GM19397 (cell line): ENCODE measurements around the gene ARSA.

ENCODE experiments used
- ATAC-seq: cut with Tn5 transposase; IDR thresholded peaks from one replicate; pipeline ENCODE4 v1.9.1; 2021; ENCODE audit warnings: mild to moderate bottlenecking, moderate library complexity; ENCODE audit not compliant: unreplicated experiment

ARSA gene

DNA sequence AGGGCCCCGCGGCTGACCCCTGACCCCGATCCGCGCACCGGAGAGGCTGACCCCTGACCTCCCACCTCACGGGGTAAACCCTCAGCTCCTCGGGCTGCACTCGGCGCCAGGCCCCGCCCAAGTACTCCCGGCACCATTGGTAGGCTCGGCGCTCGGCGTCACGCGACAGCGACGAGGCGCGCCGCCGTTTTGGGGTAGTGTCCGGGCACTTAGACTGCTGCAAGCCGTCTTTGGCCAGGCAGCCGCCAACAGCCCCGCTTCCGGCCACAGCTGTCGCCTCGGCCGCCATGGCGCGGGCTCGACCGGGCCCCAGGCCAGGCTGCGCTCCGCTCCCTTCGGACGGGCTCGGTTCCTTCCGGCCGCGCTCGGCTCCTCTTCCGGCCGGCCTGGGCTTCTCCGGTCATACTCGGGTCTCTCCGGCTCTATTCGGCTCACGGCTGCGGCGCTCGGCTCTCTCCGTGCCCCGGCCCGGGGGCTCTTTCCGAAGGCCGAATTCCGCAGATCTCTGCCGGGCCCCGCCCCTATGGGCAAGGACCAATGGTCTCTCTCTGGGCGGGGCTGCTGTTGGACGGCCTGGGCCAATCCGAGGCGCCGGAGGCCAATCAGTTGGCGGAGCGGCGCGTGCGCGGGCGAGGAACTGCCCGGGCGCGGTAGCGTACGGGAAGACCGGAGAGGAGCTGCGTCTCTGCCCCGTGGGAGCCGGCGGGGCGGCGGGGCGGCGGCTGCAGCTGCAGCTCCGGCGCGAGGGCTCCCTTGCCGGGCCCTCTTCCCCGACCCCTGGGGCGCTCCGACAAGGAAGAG lies 45.3 kb downstream of the ARSA start, which contains the start of gene CHKB:
Gene CHKB, minus strand, starts transcription at position 357 of the 801 bp plus-strand sequence. Its CDS starts 68 bp downstream, at position 289.
- peak; percentile 88 for ATAC-seq

DNA sequence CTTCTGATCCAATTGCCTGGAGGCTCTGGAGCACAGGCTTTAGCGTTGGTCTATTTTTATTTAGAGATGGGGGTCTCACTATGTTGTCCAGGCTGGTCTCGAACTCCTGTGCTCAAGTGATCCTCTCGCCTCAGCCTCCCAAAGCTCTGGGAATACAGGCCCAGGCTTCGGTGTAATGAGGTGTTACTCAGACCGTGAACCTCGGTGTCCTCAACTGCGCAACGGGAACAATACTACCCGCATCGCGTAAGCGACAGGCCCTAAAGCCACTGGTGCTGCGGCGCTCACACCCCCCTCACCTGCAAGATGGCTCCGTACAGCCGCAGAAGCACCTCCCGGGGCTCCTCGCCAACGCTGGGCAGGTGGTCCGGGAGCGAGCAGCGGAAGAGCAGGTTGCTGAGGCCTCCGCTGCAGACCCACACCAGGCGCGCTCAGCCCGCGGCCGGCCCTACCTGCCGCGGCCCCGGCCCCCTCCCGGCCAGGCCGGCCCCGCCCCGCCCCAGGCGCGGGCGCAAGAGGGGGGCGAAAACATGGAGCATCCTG lies 45.9 kb downstream of the ARSA start:
- no peak for ATAC-seq

DNA sequence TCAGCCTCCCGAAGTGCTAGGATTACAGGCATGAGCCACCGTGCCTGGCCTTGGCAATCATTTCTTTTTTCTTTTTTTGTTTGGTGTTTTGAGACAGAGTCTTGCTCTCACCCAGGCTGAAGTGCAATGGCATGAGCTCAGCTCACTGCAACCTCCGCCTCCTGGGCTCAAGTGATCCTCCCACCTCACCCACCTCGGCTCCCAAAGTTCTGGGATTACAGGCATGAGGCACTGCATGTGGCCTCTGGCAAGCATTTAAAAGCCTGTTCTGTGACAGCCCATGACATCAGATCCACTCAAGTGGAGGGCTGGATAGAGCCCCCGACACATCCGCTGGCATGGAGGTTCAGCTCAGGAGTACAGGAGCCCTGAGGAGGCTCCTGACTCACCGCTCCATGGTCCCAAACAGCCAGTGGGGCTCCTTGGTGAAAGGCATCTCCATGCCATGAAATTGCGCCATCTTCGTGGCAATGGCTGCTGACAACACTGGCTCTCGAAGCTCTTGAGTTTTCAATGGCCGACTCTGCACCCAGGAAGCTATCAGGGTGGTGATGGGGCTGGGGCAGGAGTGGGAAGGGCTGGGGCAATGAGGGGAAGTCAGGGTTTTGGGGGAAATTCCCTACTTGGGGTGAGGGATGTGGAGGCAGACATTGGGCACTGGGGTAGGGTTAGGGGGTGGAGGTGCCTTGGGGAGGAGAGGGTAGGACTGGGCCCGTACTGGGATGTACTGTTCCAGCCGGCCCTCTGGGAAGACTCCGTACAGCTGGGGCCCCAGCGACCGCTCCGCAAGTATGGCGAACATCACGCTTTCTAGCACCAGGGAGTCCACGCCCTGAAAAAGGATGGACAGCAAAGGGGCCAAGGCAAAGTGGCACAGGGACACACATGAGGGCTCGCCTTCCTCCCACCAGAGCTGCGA lies 46.7 kb downstream of the ARSA start:
- ATAC-seq = no peak

DNA sequence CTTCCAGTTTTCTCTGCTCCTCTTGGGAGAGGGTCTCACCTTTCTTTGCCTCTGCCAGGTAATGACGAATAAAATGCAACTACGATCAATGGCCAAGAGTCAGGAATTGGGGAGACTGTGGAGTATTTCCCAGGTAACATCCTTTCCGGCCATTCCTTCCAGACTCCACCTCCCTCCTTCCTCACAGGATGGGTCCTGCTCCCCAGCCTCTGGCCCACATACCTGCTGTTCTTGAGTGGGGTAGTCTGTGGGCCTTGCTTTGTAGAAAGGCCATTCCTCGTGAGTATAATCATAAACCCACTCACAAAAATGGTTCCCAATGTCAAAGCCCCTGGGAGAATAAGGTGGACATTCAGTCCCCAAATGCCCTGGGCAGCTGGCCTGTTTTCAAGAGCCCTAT lies 48.2 kb downstream of the ARSA start:
- ATAC-seq = no peak

DNA sequence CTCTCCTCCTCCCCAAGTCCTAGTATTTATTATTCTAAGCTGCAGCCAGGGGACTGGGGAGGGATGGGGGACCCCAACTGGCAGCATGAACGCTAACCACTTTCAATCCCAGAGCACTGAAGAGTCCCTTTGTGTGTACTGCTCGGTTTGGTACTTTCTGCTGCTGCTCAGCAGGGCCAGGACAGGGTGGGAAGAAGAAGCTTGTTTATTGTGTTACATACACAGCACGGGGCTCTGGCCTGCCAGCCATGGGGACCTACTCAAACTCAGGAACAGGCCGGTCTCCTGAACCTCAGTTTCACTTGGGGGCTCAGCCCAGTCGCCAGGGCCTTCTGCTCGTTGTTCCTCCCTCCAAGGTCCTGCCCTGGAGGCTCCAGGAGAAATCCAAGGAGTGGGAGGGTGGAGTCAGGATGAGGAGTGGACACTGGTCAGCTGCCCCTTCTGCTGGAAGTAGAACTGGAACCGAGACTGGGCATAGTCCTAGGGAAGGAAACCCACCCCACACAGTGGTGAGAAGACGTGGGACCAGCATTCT lies 49.1 kb downstream of the ARSA start:
- no peak for ATAC-seq

DNA sequence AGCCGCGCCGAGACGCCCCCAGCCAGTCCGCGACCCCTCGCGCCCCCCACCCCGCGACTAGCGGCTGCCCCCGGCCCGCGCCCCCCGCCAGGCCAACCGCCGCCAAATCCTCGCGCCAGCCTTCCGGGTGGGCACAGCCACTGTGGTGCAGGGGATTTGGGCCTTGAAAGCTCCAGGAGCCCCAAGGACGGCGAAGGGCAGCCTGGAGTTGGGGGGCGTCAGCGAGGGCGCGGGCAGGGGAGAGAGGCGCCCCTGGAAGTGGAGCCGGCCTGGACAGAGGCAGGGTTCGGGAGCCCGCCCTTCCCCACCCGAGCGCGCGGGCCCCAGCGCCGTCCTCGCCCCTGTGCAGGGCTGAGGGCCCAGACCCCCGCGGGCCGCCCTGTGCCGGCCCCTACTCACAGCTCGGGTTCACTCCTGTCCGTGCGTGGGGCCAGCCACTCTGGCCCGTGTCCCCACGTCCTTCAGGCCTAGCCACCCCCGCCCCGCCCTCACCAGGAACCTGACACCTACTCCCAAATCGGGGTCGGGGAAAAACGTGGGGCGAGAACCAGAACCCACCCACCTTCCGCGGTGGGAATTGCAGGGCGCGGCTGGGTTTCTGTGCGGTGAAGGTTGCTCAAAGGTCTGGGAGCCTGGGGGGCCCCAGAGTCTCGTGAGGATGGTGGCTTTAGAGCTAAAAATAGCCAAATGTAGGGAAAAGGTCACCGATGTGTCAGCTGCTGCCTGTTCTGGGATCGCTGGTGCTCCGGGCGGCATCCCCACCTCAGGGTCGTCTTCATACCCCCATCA lies 49.8 kb downstream of the ARSA start, which contains the start of gene CPT1B:
Gene CPT1B, minus strand, starts transcription at position 441 of the 789 bp plus-strand sequence. CDS start 512 bp downstream, outside the sequence.
- no peak for ATAC-seq

DNA sequence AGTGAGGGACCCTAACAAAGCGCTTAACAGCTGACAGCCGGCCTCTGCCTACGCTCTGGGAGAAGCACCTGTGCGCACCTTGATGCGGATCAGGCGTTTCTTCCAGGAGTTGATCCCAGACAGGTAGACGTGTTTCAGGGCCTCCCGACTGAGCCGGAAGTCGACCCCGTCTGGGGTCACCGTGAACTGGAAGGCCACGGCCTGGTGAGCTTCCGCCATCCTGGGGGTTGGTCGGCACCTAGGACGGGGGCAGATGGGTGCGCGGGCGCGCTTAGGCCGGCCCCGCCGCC lies 50.3 kb downstream of the ARSA start:
- ATAC-seq = no peak

DNA sequence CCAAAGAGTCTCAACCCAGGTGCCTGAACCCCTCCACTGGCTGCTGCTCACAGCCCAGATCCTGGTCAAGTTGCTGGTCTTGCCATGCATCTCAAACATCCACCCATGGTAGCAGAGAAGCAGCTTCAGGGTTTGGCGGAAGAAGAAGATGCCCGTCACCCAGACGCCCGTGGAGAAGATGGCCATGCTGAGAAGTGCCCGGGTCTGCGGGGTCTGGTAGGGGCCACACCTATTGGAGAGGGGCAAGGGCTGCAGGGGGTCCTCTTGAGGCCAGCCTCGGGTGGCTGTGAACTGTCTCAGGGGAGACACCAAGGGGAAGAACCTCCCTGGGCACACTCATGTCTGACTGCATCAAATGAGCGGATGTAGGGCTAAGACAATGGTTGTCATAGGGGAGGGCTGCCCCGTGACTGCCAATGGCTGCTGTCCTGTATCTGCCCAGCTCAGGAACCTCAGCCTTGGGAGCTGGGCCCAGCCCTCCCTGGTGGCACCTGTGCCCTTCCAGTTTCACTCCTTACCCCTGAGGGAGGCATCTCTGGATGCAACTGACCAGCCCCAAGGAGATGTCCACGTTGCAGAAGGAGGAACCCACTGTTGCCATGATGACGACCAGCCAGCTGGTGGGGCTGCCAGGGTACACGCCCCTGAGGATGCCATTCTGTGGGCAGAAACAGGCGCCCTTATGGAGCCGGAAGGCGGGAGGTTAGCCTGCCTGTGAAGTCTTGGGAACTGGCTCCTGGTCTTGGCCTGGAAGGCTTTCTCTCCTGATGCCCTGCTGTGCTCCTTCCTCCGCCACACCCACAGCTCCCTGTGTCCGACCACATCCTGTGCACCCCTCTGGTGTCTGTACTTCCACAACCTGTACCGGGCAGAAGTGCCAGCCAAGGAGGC lies 50.9 kb downstream of the ARSA start:
- no peak for ATAC-seq

DNA sequence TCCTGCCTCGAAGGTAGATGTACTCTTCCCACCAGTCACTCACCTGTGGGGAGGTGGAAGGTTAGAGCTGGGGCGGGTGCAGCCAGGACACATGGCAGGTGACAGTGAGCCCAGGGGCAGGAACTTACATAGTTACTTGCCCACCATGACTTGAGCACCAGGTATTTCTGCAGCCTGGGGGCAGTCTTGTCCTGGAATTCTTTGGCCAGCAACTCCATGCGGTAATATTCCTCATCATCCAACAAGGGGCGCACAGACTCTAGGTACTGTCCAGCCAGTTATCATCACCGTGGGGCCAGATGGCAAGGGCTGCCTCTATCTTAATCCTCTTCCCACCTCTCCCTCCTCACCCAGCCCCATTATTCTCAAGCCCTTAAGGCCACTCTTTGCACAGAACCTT lies 51.9 kb downstream of the ARSA start:
- ATAC-seq = no peak

DNA sequence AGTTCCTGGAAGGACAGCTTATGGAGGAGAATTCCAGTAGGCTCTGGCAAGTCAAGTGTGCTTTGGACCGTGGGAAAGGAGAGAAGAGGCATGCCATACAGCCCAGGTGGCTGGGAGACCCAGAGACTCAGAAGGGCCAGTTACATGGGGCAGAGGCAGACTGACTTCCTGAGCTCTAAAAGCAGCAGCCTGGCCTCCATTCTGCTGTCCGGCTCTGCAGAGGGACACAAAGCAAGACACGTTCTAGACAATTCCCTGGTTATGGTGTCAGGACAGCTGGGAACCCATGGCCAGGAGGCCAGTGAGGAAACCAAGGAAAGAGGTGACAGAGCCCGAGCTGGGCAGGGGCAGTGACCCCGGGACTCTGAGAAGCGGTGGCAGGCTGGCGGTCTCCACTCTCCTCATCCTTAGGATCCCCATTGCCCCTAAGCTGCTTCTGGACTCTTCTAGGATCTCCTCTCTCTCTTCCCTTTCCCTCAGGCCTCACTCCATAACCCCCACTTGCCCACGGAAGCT lies 52.5 kb downstream of the ARSA start:
- ATAC-seq = no peak
